GM13977 (cell line): ENCODE measurements around the gene UCN2.

ENCODE experiments used
- DNase-seq: peaks from one replicate; pipeline ENCODE4 v3.0.0; 2012; ENCODE audit warnings: low spot score
- in situ Hi-C: fragments of 300-500 bp; cut with MboI; formaldehyde crosslinking; loops from one replicate; pipeline ENCODE4 v1.12.0; 2022; ENCODE audit warnings: low sequenced_read_pairs, low pct_unique_long_range_greater_than_20kb, mixed read lengths, inconsistent platforms; ENCODE audit not compliant: unreplicated experiment
- TF ChIP-seq, protein P1 (sequence below): IDR thresholded peaks from 2 replicates; pipeline ENCODE4 v1.5.1; 2012; ENCODE audit warnings: mild to moderate bottlenecking, control low read depth; ENCODE audit not compliant: insufficient read depth; ENCODE audit errors: extremely low read depth, missing control alignments

UCN2 gene

DNA sequence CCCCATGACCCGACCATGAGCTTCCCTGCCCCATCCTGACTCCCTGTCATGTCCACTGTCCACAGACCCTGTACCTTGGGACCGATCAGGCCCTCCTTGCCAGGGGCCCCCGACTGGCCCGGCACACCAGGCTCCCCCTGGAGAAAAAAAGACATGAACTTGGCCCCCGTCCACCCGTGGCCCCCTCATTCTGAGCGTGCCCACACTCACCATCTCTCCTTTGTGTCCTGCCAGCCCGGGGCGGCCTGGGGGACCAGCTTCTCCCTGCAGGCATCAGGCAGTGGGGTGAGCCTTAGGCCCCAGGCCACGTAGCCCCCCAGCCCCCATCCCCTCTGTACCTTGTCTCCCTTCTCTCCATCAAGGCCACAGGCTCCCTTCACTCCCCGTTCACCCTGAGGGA, 3.9 kb upstream of the UCN2 start:
- in situ Hi-C loops = no loop called here
- TF ChIP-seq, protein P1, sequence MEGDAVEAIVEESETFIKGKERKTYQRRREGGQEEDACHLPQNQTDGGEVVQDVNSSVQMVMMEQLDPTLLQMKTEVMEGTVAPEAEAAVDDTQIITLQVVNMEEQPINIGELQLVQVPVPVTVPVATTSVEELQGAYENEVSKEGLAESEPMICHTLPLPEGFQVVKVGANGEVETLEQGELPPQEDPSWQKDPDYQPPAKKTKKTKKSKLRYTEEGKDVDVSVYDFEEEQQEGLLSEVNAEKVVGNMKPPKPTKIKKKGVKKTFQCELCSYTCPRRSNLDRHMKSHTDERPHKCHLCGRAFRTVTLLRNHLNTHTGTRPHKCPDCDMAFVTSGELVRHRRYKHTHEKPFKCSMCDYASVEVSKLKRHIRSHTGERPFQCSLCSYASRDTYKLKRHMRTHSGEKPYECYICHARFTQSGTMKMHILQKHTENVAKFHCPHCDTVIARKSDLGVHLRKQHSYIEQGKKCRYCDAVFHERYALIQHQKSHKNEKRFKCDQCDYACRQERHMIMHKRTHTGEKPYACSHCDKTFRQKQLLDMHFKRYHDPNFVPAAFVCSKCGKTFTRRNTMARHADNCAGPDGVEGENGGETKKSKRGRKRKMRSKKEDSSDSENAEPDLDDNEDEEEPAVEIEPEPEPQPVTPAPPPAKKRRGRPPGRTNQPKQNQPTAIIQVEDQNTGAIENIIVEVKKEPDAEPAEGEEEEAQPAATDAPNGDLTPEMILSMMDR = no peak

DNA sequence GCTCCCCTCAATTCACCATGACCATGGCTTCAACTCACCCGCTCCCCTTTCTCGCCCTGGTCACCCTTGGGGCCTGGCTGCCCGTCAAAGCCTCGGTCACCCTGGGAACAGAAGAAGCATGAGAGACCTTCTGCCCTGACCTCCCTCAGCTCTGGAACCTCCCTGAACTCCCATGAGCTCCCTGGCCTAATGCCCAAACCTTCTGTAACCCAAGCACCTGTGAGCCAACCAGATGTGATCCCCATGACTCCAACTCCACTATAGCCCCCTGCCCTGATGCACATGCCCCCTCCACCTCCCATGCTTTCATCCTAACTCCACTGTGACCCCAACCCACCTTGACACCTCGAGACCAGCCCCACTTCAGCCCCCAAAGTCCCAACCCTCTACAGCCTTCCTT, 3.5 kb upstream of the UCN2 start:
- TF ChIP-seq, protein P1 = no peak
- in situ Hi-C loops = no loop called here
- DNase-seq = no peak

More for the DNA sequence above, 3.9 kb upstream of the UCN2 start:
- no peak for DNase-seq

DNA sequence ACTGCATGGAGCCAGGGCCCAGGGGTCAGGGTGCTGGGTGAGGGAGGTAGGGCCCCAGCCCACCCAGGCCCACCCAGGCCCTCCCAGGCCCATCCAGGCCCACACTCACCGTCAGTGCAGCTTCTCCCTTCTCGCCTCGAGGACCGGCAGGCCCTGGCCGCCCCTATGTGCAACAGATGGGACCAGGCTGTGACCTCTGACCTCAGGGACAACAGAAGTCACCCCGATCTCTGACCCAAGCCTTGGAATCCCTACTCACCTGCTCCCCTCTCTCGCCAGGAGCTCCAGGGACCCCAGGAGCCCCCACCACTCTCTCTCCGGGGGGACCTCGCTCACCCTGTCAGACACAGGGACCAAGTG, 2.8 kb upstream of the UCN2 start:
- in situ Hi-C loops = no loop called here
- TF ChIP-seq, protein P1 = no peak
- no peak for DNase-seq

DNA sequence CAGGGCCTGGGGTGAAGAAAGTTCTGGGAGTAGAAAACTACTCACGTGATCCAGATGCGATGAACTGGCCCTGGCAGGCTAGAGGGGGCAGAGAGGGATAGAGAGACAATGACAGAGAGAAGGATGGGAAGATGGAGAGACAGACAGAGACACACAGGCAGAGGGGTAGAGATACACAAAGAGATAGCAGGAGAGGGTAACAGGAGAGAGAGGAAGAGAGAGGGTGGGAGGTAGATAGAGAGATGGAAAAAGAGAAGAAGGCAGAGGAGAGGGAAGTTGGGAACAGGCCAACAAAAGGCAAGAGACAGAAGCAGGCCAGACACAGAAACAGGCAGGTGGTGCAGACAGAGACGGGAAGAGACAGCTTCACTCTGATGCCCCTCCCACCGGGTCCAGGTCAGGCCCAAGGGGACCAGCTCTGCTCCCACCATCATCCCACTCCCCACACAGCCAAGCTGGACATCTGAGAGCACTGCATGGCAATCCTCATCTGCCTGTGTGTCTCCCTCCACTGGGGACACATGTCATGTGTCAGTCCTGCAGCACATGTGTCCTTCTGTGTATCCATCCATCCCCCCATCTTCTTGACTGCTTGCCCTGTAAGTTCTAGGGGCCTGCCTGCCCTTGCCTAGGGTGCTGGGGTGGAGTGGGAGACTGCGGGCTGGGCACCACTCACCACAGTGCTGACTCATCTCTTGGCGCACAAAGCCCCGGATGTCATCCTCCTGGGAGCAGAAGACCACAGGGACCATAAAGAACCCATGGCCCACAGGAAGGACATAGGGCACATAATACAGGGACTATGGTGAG, 2.2 kb upstream of the UCN2 start:
- no peak for DNase-seq
- TF ChIP-seq, protein P1 = no peak
- in situ Hi-C loops = no loop called here

DNA sequence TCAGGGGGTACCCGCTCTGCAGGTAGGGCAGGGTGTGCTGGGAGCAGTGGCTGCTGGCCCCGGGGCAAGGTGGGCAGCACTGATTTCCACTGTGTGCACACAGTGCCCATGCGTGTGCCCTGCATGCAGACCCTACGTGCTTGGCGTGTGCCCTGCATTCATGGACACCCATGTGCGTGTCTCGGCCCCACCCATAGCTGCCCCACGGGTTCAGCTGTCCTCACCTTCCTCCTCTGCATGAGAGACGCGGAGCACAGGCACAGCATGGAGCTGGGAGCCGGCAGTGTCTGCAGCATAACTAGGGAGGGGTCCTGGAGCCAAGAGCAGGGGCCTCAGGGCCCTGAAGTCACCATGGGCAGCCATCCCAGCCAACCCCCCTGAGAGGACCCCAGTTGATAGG, 1.6 kb upstream of the UCN2 start:
- TF ChIP-seq, protein P1 = no peak
- DNase-seq = no peak
- in situ Hi-C loops = no loop called here

DNA sequence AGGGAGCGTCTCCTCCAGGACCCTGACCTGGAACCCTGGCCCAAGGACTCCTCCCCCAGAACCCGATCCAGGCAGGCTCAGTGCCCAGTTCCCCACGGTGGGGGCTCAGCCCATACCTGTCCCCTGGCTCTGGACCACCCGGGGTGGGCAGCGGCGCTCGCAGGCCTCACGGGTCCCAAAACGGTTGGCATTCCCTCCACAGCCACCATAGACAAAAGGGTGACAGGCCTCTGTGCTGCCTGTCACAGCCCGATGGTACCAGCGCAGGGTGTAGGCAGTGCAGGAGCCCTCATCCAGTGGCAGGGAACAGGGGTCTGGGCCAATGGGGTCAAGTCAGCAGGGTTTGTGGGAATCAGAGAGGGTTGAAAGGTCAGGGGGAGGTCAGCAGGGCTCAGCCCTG, 1.1 kb upstream of the UCN2 start:
- TF ChIP-seq, protein P1 = no peak
- DNase-seq = no peak
- in situ Hi-C loops = no loop called here

DNA sequence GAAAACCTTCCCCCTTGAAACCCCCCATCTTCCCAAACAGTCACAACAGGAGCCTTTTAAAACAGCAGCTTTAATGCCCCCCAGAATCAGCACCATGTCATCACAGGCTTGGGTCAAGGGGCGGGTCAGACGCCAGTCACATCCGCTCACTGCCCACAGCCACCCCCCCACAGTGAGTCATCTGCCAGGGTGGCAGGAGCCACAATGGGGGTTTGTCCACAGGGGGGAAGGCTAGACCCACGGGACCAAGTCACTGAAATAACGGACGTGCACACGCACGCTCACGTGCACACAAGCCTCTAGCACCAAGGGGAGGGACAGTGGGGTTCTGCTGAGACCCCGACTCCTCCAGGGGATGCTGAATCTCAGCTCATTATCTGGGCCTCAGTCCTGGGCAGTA, 441 bp upstream of the UCN2 start:
- TF ChIP-seq, protein P1 = no peak
- DNase-seq = no peak
- in situ Hi-C loops = no loop called here
